Measurements from ENCODE around the gene MEIS2.

DNA sequence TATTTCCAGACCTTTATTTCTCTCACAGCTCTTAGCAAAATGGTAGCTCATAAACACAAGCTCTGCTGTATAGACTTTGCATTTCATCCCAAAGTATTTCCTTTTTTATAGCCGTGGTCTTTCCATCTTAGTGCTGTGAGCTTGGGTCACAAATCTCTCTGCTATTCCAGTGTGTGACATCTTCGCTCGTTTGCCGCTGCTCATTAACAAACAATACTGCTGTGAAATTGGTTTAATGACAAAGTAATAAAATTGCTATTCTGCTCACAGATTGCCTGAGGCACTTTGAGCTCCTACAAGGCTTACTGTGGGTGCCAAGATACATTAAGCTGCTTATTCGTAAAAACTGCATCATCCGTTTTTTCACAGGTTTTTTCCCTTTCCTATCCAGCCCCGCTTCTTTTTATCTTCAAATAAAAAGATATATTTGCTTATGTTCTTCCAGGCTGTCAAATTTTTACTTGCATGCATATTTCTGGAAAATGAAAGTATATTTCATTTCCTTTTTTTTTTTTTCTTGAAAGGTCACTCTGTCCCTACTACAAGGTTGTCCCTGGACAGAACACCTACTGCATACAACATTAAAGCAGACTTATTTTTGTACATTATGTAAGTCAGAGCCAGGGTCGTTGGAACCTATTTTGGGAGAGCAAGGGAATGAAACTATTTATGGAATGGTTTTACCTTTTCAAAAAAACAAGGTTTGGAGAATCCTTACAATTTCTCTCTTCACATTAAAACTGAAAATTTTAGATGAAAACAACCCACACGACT lies 174.5 kb downstream of the MEIS2 start:
- TF ChIP-seq, protein P1, sequence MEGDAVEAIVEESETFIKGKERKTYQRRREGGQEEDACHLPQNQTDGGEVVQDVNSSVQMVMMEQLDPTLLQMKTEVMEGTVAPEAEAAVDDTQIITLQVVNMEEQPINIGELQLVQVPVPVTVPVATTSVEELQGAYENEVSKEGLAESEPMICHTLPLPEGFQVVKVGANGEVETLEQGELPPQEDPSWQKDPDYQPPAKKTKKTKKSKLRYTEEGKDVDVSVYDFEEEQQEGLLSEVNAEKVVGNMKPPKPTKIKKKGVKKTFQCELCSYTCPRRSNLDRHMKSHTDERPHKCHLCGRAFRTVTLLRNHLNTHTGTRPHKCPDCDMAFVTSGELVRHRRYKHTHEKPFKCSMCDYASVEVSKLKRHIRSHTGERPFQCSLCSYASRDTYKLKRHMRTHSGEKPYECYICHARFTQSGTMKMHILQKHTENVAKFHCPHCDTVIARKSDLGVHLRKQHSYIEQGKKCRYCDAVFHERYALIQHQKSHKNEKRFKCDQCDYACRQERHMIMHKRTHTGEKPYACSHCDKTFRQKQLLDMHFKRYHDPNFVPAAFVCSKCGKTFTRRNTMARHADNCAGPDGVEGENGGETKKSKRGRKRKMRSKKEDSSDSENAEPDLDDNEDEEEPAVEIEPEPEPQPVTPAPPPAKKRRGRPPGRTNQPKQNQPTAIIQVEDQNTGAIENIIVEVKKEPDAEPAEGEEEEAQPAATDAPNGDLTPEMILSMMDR (IDR thresholded peaks at IDR 0.05) = no peak
- no peak for TF ChIP-seq EP300 (IDR thresholded peaks at IDR 0.05)
- TF ChIP-seq POLR2A (IDR thresholded peaks at IDR 0.05) = no peak
- no peak for TF ChIP-seq POLR2AphosphoS5 (IDR thresholded peaks at IDR 0.05)

Measured in suprapubic skin (tissue), 4 donors.